Pancreas (tissue), 10 donors: ENCODE data around the gene PLAC8L1. TPM values are rescaled to one million over a fixed set of nuclear protein-coding genes. Genes with fewer than 3 reads are reported as not detected.

Experiments
- ATAC-seq, 4 donors: fragments of 200-7000 bp; cut with Tn5 transposase; one replicate each; pipeline versions ENCODE4 v1.8.0 to v1.9.1; 2020; ENCODE audit warnings: mild to moderate bottlenecking in 4 of 4, moderate library complexity in 4 of 4
- DNase-seq, 6 donors: peaks; one replicate each; pipeline ENCODE4 v3.0.0-alpha.2; 2020
- FAIRE-seq: peaks from 2 replicates; lab custom pipeline; 2012; peaks lifted over from hg19 to GRCh38; lab: Jason Lieb, UNC
- H3K27ac ChIP-seq, 4 donors: fragments of 200-600 bp; sonication (generic); 1 replicate in 3 of 4; 2 replicates in 1 of 4; pipeline versions ENCODE4 v1.5.0 to v1.8.0; 2020
- H3K27me3 ChIP-seq, 4 donors: fragments of 200-600 bp; one replicate each; pipeline ENCODE4 v1.8.0; 2021
- H3K36me3 ChIP-seq, 3 donors: fragments of 200-600 bp; sonication (generic) in 1 of 3; one replicate each; pipeline versions ENCODE4 v1.5.0 to v1.8.0; 2020 to 2021
- H3K4me1 ChIP-seq, 3 donors: fragments of 200-600 bp; one replicate each; pipeline ENCODE4 v1.8.0; 2021
- H3K4me3 ChIP-seq, 4 donors: fragments of 200-600 bp; sonication (generic) in 2 of 4; one replicate each; pipeline versions ENCODE4 v1.5.0 to v1.8.0; 2020 to 2021
- H3K9me3 ChIP-seq, 4 donors: fragments of 200-600 bp; one replicate each; pipeline ENCODE4 v1.8.0; 2021
- WGBS, 2 donors: extraction: QIAGEN DNeasy Blood & Tissue Kit; methylation state at CpG; one replicate each; pipeline ENCODE4 v1.1.7; 2013; 5-methylcytosine and 5-hydroxymethylcytosine counted together
- intact Hi-C, 3 donors: fragments of 100-400 bp; cut with DNase I; formaldehyde crosslinking; loops; one replicate each; pipeline versions ENCODE4 v1.11.1 to v1.14.2; 2022
- polyA plus RNA-seq, 2 donors: library from polyadenylated mRNA; stranded (reverse); fragments of 200-250 nt; gene quantifications; one replicate each; pipeline ENCODE4 v1.2.3, GENCODE V29; 2013
- total RNA-seq, 6 donors: library from RNA; stranded (reverse); fragmentation: NEBNext Ultra II Directional in 4 of 6; extraction: Animal tissue kit (Norgen Biotek cat#: 25700) in 4 of 6; gene quantifications; one replicate each; pipeline versions ENCODE4 v1.2.1 to v1.2.4, GENCODE V29; 2021 to 2023
- TF ChIP-seq, protein P1 (sequence below), 4 donors: fragments of 200-600 bp; sonication (generic) in 3 of 4; IDR thresholded peaks; one replicate each; pipeline versions ENCODE4 v1.5.0 to v1.8.0; 2021; ENCODE audit warnings: antibody characterized with exemption in 4 of 4
- donor health status: healthy with polysubstance abuse.
- donor health status: DM: no; HTN: no; CAD: no; lungs with moderate emphysema.
- donor health status: DM: no; HTN: no; CAD: no.
- donor health status: control.
- donor health status: control.
- donor health status: Bipolar disorder and iron deficiency.
- donor health status: DM: yes; HTN: yes; CAD: no.
- donor health status: DM: no; HTN: no; CAD: no.
- donor health status: DM: no; HTN: no; CAD: no.
- donor health status: DM: yes; HTN: yes; CAD: no.

Gene PLAC8L1
- total and polyA plus RNA-seq, 8 donors, result 0.31 to 0.87 (median 0.55) TPM; not detected in 2

DNA sequence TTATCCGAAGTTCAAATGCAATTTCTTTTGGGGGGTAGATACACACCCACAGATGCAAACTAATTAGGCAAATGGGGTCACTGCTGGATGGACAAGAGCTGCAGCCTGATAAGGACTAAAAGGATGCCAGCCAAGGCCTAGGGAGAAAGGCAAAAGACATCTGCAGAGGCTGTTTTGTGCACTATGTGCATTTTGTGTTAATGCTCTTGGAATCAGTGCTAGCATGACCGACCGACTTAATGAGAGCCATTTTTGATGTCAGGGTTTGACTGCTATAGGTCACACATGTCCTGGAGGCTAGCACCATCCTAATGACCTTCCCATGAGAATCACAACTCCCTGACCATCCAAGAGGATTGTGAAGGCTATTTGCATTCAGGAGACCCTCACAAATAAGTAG, 34.6 kb downstream of the PLAC8L1 start:
- TF ChIP-seq, protein P1, sequence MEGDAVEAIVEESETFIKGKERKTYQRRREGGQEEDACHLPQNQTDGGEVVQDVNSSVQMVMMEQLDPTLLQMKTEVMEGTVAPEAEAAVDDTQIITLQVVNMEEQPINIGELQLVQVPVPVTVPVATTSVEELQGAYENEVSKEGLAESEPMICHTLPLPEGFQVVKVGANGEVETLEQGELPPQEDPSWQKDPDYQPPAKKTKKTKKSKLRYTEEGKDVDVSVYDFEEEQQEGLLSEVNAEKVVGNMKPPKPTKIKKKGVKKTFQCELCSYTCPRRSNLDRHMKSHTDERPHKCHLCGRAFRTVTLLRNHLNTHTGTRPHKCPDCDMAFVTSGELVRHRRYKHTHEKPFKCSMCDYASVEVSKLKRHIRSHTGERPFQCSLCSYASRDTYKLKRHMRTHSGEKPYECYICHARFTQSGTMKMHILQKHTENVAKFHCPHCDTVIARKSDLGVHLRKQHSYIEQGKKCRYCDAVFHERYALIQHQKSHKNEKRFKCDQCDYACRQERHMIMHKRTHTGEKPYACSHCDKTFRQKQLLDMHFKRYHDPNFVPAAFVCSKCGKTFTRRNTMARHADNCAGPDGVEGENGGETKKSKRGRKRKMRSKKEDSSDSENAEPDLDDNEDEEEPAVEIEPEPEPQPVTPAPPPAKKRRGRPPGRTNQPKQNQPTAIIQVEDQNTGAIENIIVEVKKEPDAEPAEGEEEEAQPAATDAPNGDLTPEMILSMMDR (IDR thresholded peaks at IDR 0.05), result no peak
- H3K9me3 ChIP-seq, result no peaks in the 10 kb centered on the region
- no peaks in the 10 kb centered on the region for H3K36me3 ChIP-seq
- FAIRE-seq (no peak), DNase-seq (no peak), ATAC-seq (no peak)
- no peaks in the 10 kb centered on the region for H3K27me3 ChIP-seq
- no peak overlapping the region for H3K27ac ChIP-seq
- 85 to 87% methylated on average over 3 of the region's 3 CpGs for WGBS, 2 donors
- intact Hi-C loops, result no loop called here
- H3K4me3 ChIP-seq, result no peak overlapping the region
- no peaks in the 10 kb centered on the region for H3K4me1 ChIP-seq

DNA sequence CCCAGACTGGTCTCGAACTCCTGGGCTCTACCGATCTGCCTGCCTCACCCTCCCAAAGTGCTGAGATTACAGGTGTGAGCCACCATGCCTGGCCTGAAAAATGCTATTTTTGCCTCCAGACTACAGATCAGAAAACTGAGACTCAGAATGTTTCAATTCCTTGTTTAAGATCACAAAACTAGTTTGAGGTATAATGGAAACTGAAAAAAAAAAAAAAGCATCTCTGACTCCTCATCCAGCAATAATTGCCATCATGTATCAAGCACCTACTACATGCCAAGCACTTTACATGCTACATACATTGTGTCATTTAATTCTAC, 35.6 kb downstream of the PLAC8L1 start:
- intact Hi-C loops, result no loop called here
- 98% methylated on average over 2 of the region's 2 CpGs for WGBS, 2 donors
- H3K27me3 ChIP-seq, result no peaks in the 10 kb centered on the region
- H3K4me1 ChIP-seq, result no peaks in the 10 kb centered on the region
- no peak overlapping the region for H3K27ac ChIP-seq
- DNase-seq (no peak), FAIRE-seq (no peak), ATAC-seq (no peak)
- TF ChIP-seq, protein P1 (IDR thresholded peaks at IDR 0.05), result no peak
- no peaks in the 10 kb centered on the region for H3K9me3 ChIP-seq
- peaks cover 0 to 3% (median 0%) of the 10 kb centered on the region in 3 donors for H3K36me3 ChIP-seq
- H3K4me3 ChIP-seq, result no peak overlapping the region

DNA sequence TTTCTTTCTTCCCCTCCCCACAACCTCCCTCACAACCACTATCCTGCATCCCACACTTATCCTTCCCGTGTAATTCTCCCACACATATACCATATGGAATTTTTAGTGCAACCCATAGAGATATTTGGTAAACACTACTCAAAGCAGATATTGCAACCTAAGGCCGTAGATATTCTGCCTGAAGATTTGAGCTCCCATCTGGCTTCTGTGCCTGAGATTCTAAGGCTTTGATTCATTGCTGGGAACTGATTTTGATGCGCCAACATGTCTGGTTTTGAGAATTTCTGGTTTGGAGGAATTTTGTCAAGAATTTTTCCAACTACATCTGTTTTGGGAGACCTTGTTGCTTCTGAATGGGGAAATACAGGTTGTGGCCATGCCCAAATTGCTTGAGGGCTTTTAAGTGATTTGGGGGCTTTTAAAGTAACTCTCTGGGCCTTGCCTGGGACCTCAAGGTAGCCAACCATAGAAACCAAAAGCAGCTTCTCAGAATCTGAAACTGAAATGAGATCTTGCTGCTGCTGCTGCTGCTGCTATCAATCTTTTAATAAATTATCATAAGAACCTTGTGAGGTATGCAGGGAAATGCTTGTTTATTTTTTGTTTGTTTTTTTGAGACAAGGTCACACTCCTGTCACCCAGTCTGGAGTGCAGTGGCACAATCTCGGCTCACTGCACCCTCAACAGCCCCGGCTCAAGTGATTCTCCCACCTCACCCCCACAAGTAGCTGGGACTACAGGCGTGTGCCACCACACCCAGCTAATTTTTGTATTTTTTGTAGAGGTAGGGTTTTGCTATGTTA, 36.2 kb downstream of the PLAC8L1 start:
- DNase-seq, result no peak
- Histone ChIP-seq H3K4me1 (no peaks in the 10 kb centered on the region), H3K27ac (no peak overlapping the region)

GRCh38 chr5:146068206-146068605, 37.2 kb downstream of the PLAC8L1 start:
- H3K4me1 ChIP-seq, result no peaks in the 10 kb centered on the region
- intact Hi-C loops, result no loop called here
- TF ChIP-seq, protein P1 (IDR thresholded peaks at IDR 0.05), result no peak
- FAIRE-seq (no peak), ATAC-seq (peak; percentile 75 to 88 (median 83)), DNase-seq (peak in 5 of 6 donors; percentile 23 to 66 (median 61))
- H3K4me3 ChIP-seq, result no peak overlapping the region
- 49 to 56% methylated on average over 9 of the region's 9 CpGs for WGBS, 2 donors
- no peaks in the 10 kb centered on the region for H3K9me3 ChIP-seq
- H3K27ac ChIP-seq, result no peak overlapping the region
- H3K36me3 ChIP-seq, result peaks cover 0 to 3% (median 0%) of the 10 kb centered on the region in 3 donors
- no peaks in the 10 kb centered on the region for H3K27me3 ChIP-seq

More for the DNA sequence above, 36.2 kb downstream of the PLAC8L1 start:
- Histone ChIP-seq H3K9me3 (no peaks in the 10 kb centered on the region), H3K4me3 (no peak overlapping the region), H3K27me3 (no peaks in the 10 kb centered on the region), H3K36me3 (peaks cover 0 to 3% (median 0%) of the 10 kb centered on the region in 3 donors)
- 85 to 86% methylated on average over 6 of the region's 6 CpGs for WGBS, 2 donors
- ATAC-seq (no peak), FAIRE-seq (no peak)
- TF ChIP-seq, protein P1 (IDR thresholded peaks at IDR 0.05), result no peak
- intact Hi-C loops, result no loop called here

GRCh38 chr5:146066968-146067367, 38.4 kb downstream of the PLAC8L1 start:
- 97% methylated on average over 8 of the region's 8 CpGs for WGBS, 2 donors
- FAIRE-seq (no peak), ATAC-seq (no peak), DNase-seq (no peak)
- Histone ChIP-seq H3K4me1 (no peaks in the 10 kb centered on the region), H3K27ac (no peak overlapping the region), H3K4me3 (no peak overlapping the region), H3K9me3 (no peaks in the 10 kb centered on the region), H3K36me3 (peaks cover 0 to 11% (median 0%) of the 10 kb centered on the region in 3 donors), H3K27me3 (no peaks in the 10 kb centered on the region)
- TF ChIP-seq, protein P1 (IDR thresholded peaks at IDR 0.05), result no peak
- intact Hi-C loops, result no loop called here
